HEK293 (cell line): ENCODE data around the gene TIE1.

Experiments
- CTCF ChIA-PET: fragments of 350-600 bp; formaldehyde crosslinking; extraction: SDS; loops from one replicate; lab custom pipeline; 2021; ENCODE audit warnings: antibody characterized with exemption; lab: Yijun Ruan, JAX
- POLR2A ChIA-PET: fragments of 300-600 bp; formaldehyde crosslinking; extraction: SDS; loops from one replicate; lab custom pipeline; 2020; ENCODE audit warnings: antibody characterized with exemption, inconsistent platforms; lab: Yijun Ruan, JAX
- H3K27ac ChIP-seq: fragments of 200-500 bp; sonication (Bioruptor generic); 2 replicates; pipeline ENCODE4 v1.5.1; 2014; ENCODE audit warnings: low read depth, low read length, control low read depth, inconsistent platforms; ENCODE audit errors: extremely low read depth
- H3K36me3 ChIP-seq, 2 experiments: fragments of 200-500 bp in 1 of 2; sonication (Bioruptor generic) in 1 of 2; 1 replicate in 1 of 2; 2 replicates in 1 of 2; pipeline ENCODE4 v1.5.1; 2014 to 2017; ENCODE audit warnings: inconsistent platforms in 2 of 2, low read length in 2 of 2; ENCODE audit not compliant: control insufficient read depth in 2 of 2, insufficient read depth in 1 of 2
- H3K4me1 ChIP-seq: fragments of 200-500 bp; sonication (Bioruptor generic); 2 replicates; pipeline ENCODE4 v1.5.1; 2014; ENCODE audit warnings: mild to moderate bottlenecking, low read length, inconsistent platforms; ENCODE audit not compliant: control insufficient read depth, insufficient read depth
- H3K4me3 ChIP-seq: 2 replicates; pipeline ENCODE4 v1.5.1; 2011; ENCODE audit warnings: low read depth, mild to moderate bottlenecking, control low read depth, low read length, moderate library complexity
- H3K9me3 ChIP-seq: fragments of 200-500 bp; sonication (Bioruptor generic); 2 replicates; pipeline ENCODE4 v1.5.1; 2014; ENCODE audit warnings: low read depth, low read length, inconsistent platforms; ENCODE audit not compliant: control insufficient read depth, insufficient read depth
- BCL11A ChIP-seq: fragments of 450-650 bp; formaldehyde crosslinking; IDR thresholded peaks from 2 replicates; pipeline ENCODE4 v1.5.1; 2016; ENCODE audit warnings: low read depth, missing biosample characterization, missing genetic modification characterization
- BCL11B ChIP-seq: fragments of 450-650 bp; formaldehyde crosslinking; IDR thresholded peaks from 2 replicates; pipeline ENCODE4 v1.5.1; 2016; ENCODE audit warnings: low read depth, missing biosample characterization, missing genetic modification characterization
- FEZF1 ChIP-seq: fragments of 450-650 bp; formaldehyde crosslinking; IDR thresholded peaks from 2 replicates; pipeline ENCODE4 v1.5.1; 2016; ENCODE audit warnings: missing biosample characterization, missing genetic modification characterization
- GLIS2 ChIP-seq: fragments of 450-650 bp; formaldehyde crosslinking; IDR thresholded peaks from 2 replicates; pipeline ENCODE4 v1.5.1; 2016; ENCODE audit warnings: missing biosample characterization, missing genetic modification characterization
- OVOL3 ChIP-seq: fragments of 450-650 bp; formaldehyde crosslinking; IDR thresholded peaks from 2 replicates; pipeline ENCODE4 v1.5.1; 2016; ENCODE audit warnings: missing biosample characterization, missing genetic modification characterization
- ZNF175 ChIP-seq: fragments of 450-650 bp; formaldehyde crosslinking; IDR thresholded peaks from 2 replicates; pipeline ENCODE4 v1.5.1; 2016; ENCODE audit warnings: missing biosample characterization, missing genetic modification characterization
- ZNF19 ChIP-seq: fragments of 450-650 bp; formaldehyde crosslinking; IDR thresholded peaks from 2 replicates; pipeline ENCODE4; 2016; ENCODE audit warnings: missing biosample characterization, missing genetic modification characterization, low read depth
- ZNF248 ChIP-seq: fragments of 450-650 bp; formaldehyde crosslinking; IDR thresholded peaks from 2 replicates; pipeline ENCODE4 v1.5.1; 2017; ENCODE audit warnings: missing biosample characterization, missing genetic modification characterization
- ZNF37A ChIP-seq: fragments of 450-650 bp; IDR thresholded peaks from 2 replicates; pipeline ENCODE4 v1.5.1; 2018; ENCODE audit warnings: missing biosample characterization, missing genetic modification characterization
- ZNF473 ChIP-seq: fragments of 450-650 bp; formaldehyde crosslinking; IDR thresholded peaks from 2 replicates; pipeline ENCODE4 v1.5.1; 2017; ENCODE audit warnings: missing biosample characterization, missing genetic modification characterization
- ZNF529 ChIP-seq: fragments of 450-650 bp; formaldehyde crosslinking; IDR thresholded peaks from 2 replicates; pipeline ENCODE4 v1.5.1; 2017; ENCODE audit warnings: missing genetic modification characterization, missing biosample characterization; ENCODE audit not compliant: insufficient replicate concordance
- ZNF548 ChIP-seq: fragments of 450-650 bp; formaldehyde crosslinking; IDR thresholded peaks from 2 replicates; pipeline ENCODE4 v1.5.1; 2016; ENCODE audit warnings: missing biosample characterization, missing genetic modification characterization
- ZNF629 ChIP-seq: fragments of 450-650 bp; formaldehyde crosslinking; IDR thresholded peaks from 2 replicates; pipeline ENCODE4 v1.5.1; 2017; ENCODE audit warnings: missing biosample characterization, missing genetic modification characterization
- ZNF792 ChIP-seq: fragments of 450-650 bp; formaldehyde crosslinking; IDR thresholded peaks from 2 replicates; pipeline ENCODE4 v1.5.1; 2016; ENCODE audit warnings: missing biosample characterization, missing genetic modification characterization
- ZXDB ChIP-seq: fragments of 450-650 bp; formaldehyde crosslinking; IDR thresholded peaks from 2 replicates; pipeline ENCODE4 v1.5.1; 2016; ENCODE audit warnings: missing biosample characterization, missing genetic modification characterization
- TF ChIP-seq, protein P1 (sequence below): fragments of 450-650 bp; formaldehyde crosslinking; IDR thresholded peaks from 2 replicates; pipeline ENCODE4 v1.5.1; 2016; ENCODE audit warnings: missing biosample characterization, missing genetic modification characterization
- TF ChIP-seq, protein P2 (sequence below): fragments of 450-650 bp; formaldehyde crosslinking; conservative IDR thresholded peaks from 2 replicates; pipeline ENCODE4 v1.5.1; 2016; ENCODE audit warnings: low read depth, missing biosample characterization, missing genetic modification characterization
- TF ChIP-seq, protein P3 (sequence below): fragments of 450-650 bp; formaldehyde crosslinking; IDR thresholded peaks from 2 replicates; pipeline ENCODE4 v1.5.1; 2016; ENCODE audit warnings: missing biosample characterization, missing genetic modification characterization
- TF ChIP-seq, protein P4 (sequence below): fragments of 450-650 bp; formaldehyde crosslinking; IDR thresholded peaks from 2 replicates; pipeline ENCODE4 v1.5.1; 2017; ENCODE audit warnings: missing biosample characterization, missing genetic modification characterization

Gene TIE1

DNA sequence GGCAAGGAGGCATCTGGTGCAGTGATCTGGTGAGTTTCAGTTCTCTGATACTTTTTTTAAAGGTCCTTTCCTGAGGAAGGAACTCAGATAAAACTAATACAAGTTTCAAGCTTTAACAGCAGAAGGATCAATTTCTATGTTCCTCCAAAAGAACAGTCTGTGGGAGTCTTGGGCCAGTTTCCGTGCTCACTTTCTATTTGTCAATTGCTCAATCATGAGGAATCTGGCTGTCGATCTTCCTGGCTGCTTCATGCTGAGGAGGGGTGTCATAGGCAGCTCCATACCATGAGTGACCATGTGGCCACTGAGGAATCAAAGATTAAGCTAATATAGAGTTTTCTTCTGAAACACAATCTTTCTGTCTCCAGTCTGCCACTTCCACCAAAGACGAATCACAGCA is 42.4 kb upstream of the TIE1 start (continued):
- TF ChIP-seq, protein P1, sequence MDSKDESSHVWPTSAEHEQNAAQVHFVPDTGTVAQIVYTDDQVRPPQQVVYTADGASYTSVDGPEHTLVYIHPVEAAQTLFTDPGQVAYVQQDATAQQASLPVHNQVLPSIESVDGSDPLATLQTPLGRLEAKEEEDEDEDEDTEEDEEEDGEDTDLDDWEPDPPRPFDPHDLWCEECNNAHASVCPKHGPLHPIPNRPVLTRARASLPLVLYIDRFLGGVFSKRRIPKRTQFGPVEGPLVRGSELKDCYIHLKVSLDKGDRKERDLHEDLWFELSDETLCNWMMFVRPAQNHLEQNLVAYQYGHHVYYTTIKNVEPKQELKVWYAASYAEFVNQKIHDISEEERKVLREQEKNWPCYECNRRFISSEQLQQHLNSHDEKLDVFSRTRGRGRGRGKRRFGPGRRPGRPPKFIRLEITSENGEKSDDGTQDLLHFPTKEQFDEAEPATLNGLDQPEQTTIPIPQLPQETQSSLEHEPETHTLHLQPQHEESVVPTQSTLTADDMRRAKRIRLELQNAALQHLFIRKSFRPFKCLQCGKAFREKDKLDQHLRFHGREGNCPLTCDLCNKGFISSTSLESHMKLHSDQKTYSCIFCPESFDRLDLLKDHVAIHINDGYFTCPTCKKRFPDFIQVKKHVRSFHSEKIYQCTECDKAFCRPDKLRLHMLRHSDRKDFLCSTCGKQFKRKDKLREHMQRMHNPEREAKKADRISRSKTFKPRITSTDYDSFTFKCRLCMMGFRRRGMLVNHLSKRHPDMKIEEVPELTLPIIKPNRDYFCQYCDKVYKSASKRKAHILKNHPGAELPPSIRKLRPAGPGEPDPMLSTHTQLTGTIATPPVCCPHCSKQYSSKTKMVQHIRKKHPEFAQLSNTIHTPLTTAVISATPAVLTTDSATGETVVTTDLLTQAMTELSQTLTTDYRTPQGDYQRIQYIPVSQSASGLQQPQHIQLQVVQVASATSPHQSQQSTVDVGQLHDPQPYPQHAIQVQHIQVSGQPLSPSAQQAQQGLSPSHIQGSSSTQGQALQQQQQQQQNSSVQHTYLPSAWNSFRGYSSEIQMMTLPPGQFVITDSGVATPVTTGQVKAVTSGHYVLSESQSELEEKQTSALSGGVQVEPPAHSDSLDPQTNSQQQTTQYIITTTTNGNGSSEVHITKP (tag by site-specific recombination) = no peak
- TF ChIP-seq, all 188 proteins: peak for 0

DNA sequence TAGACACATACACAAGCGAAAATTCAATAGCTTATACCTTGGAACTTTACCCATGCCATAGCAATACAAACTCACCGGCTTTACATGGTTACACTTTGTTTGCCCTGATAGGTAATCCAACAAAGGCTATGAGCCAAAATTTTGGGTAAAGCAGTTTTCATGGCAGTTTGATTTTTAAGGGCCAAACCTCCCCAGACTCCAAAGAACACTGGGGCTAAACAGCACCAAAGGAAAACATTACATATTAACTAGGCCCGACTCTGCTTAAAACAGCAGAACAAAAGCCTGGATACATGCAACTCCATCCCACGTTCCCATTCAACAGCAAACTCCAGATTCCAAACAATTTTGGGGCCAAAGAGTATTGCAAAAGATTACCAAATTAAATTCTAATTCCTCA is 35.4 kb upstream of the TIE1 start:
- Histone ChIP-seq H3K9me3 (no peaks in the 10 kb centered on the region), H3K4me3 (no peak overlapping the region), H3K4me1 (no peaks in the 10 kb centered on the region), H3K36me3 (no peaks in the 10 kb centered on the region), H3K27ac (no peak overlapping the region)
- TF ChIP-seq ZNF19 (tag by site-specific recombination) (no peak), GLIS2 (tag by site-specific recombination) (no peak), ZNF473 (no peak), FEZF1 (tag by site-specific recombination) (no peak), BCL11B (no peak), ZNF529 (tag by site-specific recombination) (no peak), ZNF548 (tag by site-specific recombination) (no peak), ZNF248 (tag by site-specific recombination) (no peak), BCL11A (no peak), ZNF37A (no peak), ZNF792 (tag by site-specific recombination) (no peak), ZNF629 (tag by site-specific recombination) (no peak), ZNF175 (tag by site-specific recombination) (no peak), ZXDB (tag by site-specific recombination) (no peak), OVOL3 (tag by site-specific recombination) (no peak)
- TF ChIP-seq, protein P2, sequence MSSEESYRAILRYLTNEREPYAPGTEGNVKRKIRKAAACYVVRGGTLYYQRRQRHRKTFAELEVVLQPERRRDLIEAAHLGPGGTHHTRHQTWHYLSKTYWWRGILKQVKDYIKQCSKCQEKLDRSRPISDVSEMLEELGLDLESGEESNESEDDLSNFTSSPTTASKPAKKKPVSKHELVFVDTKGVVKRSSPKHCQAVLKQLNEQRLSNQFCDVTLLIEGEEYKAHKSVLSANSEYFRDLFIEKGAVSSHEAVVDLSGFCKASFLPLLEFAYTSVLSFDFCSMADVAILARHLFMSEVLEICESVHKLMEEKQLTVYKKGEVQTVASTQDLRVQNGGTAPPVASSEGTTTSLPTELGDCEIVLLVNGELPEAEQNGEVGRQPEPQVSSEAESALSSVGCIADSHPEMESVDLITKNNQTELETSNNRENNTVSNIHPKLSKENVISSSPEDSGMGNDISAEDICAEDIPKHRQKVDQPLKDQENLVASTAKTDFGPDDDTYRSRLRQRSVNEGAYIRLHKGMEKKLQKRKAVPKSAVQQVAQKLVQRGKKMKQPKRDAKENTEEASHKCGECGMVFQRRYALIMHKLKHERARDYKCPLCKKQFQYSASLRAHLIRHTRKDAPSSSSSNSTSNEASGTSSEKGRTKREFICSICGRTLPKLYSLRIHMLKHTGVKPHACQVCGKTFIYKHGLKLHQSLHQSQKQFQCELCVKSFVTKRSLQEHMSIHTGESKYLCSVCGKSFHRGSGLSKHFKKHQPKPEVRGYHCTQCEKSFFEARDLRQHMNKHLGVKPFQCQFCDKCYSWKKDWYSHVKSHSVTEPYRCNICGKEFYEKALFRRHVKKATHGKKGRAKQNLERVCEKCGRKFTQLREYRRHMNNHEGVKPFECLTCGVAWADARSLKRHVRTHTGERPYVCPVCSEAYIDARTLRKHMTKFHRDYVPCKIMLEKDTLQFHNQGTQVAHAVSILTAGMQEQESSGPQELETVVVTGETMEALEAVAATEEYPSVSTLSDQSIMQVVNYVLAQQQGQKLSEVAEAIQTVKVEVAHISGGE (tag by site-specific recombination) = no peak
- TF ChIP-seq, protein P3, sequence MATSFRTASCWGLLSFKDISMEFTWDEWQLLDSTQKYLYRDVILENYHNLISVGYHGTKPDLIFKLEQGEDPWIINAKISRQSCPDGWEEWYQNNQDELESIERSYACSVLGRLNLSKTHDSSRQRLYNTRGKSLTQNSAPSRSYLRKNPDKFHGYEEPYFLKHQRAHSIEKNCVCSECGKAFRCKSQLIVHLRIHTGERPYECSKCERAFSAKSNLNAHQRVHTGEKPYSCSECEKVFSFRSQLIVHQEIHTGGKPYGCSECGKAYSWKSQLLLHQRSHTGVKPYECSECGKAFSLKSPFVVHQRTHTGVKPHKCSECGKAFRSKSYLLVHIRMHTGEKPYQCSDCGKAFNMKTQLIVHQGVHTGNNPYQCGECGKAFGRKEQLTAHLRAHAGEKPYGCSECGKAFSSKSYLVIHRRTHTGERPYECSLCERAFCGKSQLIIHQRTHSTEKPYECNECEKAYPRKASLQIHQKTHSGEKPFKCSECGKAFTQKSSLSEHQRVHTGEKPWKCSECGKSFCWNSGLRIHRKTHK (tag by site-specific recombination) = no peak
- TF ChIP-seq, protein P4, sequence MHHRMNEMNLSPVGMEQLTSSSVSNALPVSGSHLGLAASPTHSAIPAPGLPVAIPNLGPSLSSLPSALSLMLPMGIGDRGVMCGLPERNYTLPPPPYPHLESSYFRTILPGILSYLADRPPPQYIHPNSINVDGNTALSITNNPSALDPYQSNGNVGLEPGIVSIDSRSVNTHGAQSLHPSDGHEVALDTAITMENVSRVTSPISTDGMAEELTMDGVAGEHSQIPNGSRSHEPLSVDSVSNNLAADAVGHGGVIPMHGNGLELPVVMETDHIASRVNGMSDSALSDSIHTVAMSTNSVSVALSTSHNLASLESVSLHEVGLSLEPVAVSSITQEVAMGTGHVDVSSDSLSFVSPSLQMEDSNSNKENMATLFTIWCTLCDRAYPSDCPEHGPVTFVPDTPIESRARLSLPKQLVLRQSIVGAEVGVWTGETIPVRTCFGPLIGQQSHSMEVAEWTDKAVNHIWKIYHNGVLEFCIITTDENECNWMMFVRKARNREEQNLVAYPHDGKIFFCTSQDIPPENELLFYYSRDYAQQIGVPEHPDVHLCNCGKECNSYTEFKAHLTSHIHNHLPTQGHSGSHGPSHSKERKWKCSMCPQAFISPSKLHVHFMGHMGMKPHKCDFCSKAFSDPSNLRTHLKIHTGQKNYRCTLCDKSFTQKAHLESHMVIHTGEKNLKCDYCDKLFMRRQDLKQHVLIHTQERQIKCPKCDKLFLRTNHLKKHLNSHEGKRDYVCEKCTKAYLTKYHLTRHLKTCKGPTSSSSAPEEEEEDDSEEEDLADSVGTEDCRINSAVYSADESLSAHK = no peak
- CTCF ChIA-PET = no interaction called here
- POLR2A ChIA-PET = no interaction called here
